Activated naive CD8-positive, alpha-beta T cell treated with anti-CD3 and anti-CD28 coated beads, Interleukin-2, amount 50 U/mL, for 24 hours (primary cell): Measurements from ENCODE around the gene CISTR.
"Not testable (repeated sequence)": the region's sequence is repeated elsewhere in the genome, so short reads cannot be mapped to it uniquely, and the experiment has no call there.

Experiments
- ATAC-seq: fragments of 150-1000 bp; cut with Tn5 transposase; one replicate; pipeline ENCODE4 v1.10.0; 2021
- DNase-seq: peaks from one replicate; pipeline ENCODE4 v3.0.0; 2021
- H3K27ac Mint-ChIP-seq: one replicate; pipeline ENCODE4 v1.8.0; 2021; ENCODE audit warnings: mild to moderate bottlenecking, mixed read lengths
- H3K27me3 Mint-ChIP-seq: one replicate; pipeline ENCODE4 v1.8.0; 2021; ENCODE audit warnings: mixed read lengths
- H3K36me3 Mint-ChIP-seq: one replicate; pipeline ENCODE4 v1.8.0; 2021; ENCODE audit warnings: low read depth, mixed read lengths
- H3K4me1 Mint-ChIP-seq: one replicate; pipeline ENCODE4 v1.8.0; 2021; ENCODE audit warnings: mixed read lengths
- H3K4me3 Mint-ChIP-seq: one replicate; pipeline ENCODE4 v1.8.0; 2021; ENCODE audit warnings: mild to moderate bottlenecking, moderate library complexity, mixed read lengths
- H3K9me3 Mint-ChIP-seq: one replicate; pipeline ENCODE4 v1.8.0; 2021; ENCODE audit warnings: mixed read lengths

The CISTR gene

DNA sequence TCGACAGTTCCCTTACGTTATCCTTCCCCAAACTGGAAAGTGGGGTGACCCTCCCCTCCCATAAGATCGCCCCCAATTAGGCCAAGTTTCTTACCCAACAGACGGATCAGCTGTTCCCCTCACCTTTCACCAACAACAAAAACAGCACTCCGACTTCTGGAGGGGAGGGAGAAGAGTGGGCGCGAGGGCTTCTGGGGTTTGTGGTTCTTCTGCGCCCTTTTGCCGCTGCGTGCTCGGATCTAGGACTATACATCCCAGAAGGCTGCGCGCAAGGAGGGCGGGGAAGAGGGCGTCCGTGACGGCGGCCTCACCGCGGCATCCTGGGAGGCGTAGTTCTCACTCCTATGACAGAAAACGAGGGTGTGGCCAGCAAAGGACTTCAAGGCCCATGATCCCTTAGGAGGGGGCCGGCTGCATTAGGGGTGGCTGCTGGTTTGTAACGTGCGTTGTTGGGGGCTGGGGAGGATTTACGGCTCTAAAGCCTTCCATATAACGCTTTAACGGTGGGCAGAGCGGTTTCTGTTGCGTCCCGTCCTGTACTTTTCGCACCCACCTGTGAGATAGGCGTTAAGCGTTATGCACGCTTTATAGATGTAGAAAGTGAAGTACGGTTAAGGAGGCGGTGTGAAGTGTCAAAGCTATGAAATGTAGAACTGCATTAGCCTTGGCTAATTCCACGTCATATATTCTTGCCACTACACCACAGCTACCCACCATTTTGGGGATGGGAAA lies 24.3 kb downstream of the CISTR start, which contains the start of gene CALCOCO1:
CALCOCO1 (minus strand) TSS at position 143 of the 732 bp plus-strand sequence. CDS start 2,210 bp downstream, outside the sequence.
- Mint-ChIP-seq H3K27me3 (peaks cover 2% of the 10 kb centered on the region), H3K4me3 (peak within 1 kb of the TSS; percentile 89), H3K36me3 (no peaks in the 10 kb centered on the region), H3K9me3 (no peaks in the 10 kb centered on the region), H3K27ac (peak within 1 kb of the TSS; percentile 81), H3K4me1 (peaks cover 22% of the 10 kb centered on the region)
- DNase-seq, result peak; percentile 94
- peak; percentile 99 for ATAC-seq

DNA sequence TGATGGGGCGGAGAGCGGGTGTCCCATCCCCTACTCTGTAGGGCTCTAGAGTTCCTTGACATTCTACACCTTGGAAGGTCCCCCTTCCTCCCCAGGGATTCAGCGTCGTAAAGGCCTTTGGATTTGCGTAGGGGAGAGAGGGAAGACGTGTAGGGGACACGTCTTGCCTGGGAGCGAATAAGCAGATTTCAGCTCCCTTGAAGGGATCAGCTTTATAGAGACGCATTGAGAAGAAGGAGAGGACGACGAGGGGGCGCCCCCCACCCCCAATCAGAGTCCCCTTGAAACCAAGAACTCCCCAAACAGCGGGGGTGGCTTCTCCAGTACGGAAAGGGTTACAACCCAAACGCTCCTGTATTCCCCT lies 24.9 kb downstream of the CISTR start:
- peak overlapping the region; percentile 81 for H3K27ac Mint-ChIP-seq
- DNase-seq, result no peak
- peaks cover 2% of the 10 kb centered on the region for H3K27me3 Mint-ChIP-seq
- H3K4me3 Mint-ChIP-seq, result peak overlapping the region; percentile 89
- no peak for ATAC-seq
- no peaks in the 10 kb centered on the region for H3K36me3 Mint-ChIP-seq
- peaks cover 22% of the 10 kb centered on the region for H3K4me1 Mint-ChIP-seq
- H3K9me3 Mint-ChIP-seq, result no peaks in the 10 kb centered on the region

DNA sequence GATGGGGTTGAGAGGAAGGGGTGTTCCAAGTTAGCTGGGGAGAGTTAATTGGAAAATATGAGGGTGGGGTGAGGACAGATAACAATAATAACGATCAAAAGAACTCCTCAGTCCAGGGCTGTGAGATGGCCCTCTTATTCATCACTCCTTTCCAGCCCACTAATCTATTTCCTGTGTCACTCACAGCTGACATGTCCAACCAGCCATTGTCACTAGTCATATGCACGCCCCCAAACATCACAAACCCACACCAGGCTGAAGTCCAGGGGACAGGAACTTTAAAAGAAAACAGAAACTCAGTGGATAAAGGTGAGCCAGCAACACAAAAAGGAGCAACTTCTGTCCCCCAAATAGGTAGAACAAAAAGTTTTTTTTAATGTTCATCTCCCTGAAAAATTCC lies 25.4 kb downstream of the CISTR start:
- peak overlapping the region; percentile 35 for H3K27ac Mint-ChIP-seq
- DNase-seq, result no peak
- no peaks in the 10 kb centered on the region for H3K9me3 Mint-ChIP-seq
- peak overlapping the region; percentile 89 for H3K4me3 Mint-ChIP-seq
- H3K27me3 Mint-ChIP-seq, result peaks cover 2% of the 10 kb centered on the region
- peaks cover 22% of the 10 kb centered on the region for H3K4me1 Mint-ChIP-seq
- H3K36me3 Mint-ChIP-seq, result no peaks in the 10 kb centered on the region
- no peak for ATAC-seq

DNA sequence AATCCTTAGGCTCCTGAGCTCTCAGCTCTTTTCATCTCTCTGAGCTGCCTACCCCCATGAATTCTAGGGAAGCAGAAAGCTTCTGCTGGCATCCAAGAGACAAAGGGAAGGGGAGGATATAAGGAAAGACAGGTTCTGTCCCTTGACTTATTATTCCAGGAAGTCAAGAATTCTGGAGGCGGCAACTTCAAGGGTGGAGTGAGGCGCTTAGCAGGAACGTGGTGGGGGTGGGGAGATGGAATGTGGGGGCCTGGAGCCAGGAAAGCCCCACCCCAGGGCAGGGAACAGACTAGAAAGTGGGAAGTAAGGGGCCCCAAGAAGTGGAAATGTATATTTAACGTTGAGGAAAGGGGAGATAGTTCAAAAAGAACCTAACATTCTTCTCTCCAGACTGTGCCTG lies 26.0 kb downstream of the CISTR start:
- no peaks in the 10 kb centered on the region for H3K36me3 Mint-ChIP-seq
- no peaks in the 10 kb centered on the region for H3K9me3 Mint-ChIP-seq
- peaks cover 22% of the 10 kb centered on the region for H3K4me1 Mint-ChIP-seq
- ATAC-seq, result no peak
- no peaks in the 10 kb centered on the region for H3K27me3 Mint-ChIP-seq
- no peak overlapping the region for H3K27ac Mint-ChIP-seq
- H3K4me3 Mint-ChIP-seq, result peak overlapping the region; percentile 89
- DNase-seq, result no peak

DNA sequence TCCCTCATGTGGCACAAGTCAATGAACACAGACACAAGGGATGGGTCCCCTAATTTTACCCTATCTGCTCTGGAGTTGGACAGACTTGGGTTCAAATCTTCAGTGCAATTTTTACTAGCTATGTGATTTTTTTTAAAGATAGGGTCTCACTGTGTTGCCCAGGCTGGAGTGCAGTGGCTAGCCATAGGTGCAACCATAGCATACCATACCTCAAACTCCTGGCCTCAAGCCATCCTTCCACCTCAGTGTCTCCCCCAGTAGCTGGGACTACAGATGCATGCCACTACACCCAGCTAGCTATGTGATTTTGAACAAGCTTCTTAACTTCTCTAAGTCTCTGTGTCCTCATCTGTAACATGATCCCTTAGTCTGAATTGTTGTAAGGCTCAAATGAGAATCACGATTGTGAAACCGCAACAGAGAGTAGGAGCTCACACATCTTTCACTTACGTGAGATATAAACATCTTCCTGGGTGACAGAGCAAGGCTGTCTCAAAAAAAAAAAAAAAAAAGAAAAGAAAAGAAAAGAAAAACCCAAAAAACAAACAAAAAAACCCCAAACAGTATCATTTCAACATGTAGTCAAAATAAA lies 29.2 kb downstream of the CISTR start:
- ATAC-seq, result no peak

DNA sequence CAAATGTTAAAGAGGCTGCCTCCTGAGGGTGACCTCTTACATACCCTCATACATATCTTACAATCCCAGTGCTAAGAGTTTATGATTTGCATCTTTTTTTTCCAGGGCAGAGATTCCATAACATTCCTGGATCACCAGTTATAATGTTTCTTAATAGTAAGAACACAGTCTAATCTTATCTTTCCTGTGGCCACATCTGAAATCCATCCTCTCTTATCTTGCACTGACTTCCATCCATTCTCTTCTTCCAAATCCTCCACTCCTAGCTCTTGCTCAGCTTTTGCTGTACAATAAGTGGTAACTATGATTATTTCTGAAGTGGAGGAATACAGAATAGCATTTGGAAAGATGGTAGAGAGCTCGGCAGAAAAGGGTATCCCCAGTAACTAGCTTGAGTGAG lies 30.8 kb downstream of the CISTR start:
- Mint-ChIP-seq H3K36me3 (peaks cover 3% of the 10 kb centered on the region), H3K4me3 (no peak overlapping the region), H3K27me3 (no peaks in the 10 kb centered on the region), H3K4me1 (no peaks in the 10 kb centered on the region), H3K27ac (no peak overlapping the region), H3K9me3 (no peaks in the 10 kb centered on the region)
- ATAC-seq (no peak), DNase-seq (no peak)

More for the DNA sequence above, 29.2 kb downstream of the CISTR start:
- no peaks in the 10 kb centered on the region for H3K9me3 Mint-ChIP-seq
- no peaks in the 10 kb centered on the region for H3K36me3 Mint-ChIP-seq
- H3K4me1 Mint-ChIP-seq, result peaks cover 12% of the 10 kb centered on the region
- H3K27ac Mint-ChIP-seq, result no peak overlapping the region
- no peaks in the 10 kb centered on the region for H3K27me3 Mint-ChIP-seq
- no peak overlapping the region for H3K4me3 Mint-ChIP-seq
- no peak for DNase-seq

DNA sequence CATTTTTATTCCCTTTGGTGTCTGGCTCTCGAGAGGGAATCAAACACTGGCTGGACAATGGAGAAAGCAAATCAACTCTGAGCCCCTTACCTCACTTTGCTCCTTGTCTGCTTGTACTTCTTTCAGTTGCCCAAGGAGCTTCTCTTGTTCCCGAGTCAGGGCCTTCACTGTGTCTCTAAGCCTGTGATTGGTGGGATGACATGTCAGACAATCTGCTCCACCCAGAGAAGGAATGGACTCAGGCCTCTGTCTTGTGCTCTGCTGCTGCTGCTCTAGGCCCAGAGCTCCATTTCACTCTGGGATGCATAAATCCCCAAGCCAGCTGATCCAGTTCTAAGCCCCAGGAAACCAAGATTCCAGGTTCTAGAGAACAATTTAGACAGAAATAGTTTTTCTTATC lies 32.1 kb downstream of the CISTR start:
- no peaks in the 10 kb centered on the region for H3K27me3 Mint-ChIP-seq
- H3K9me3 Mint-ChIP-seq, result no peaks in the 10 kb centered on the region
- no peak for DNase-seq
- no peak for ATAC-seq
- peaks cover 3% of the 10 kb centered on the region for H3K36me3 Mint-ChIP-seq
- H3K4me3 Mint-ChIP-seq, result no peak overlapping the region
- H3K27ac Mint-ChIP-seq, result no peak overlapping the region
- H3K4me1 Mint-ChIP-seq, result no peaks in the 10 kb centered on the region

DNA sequence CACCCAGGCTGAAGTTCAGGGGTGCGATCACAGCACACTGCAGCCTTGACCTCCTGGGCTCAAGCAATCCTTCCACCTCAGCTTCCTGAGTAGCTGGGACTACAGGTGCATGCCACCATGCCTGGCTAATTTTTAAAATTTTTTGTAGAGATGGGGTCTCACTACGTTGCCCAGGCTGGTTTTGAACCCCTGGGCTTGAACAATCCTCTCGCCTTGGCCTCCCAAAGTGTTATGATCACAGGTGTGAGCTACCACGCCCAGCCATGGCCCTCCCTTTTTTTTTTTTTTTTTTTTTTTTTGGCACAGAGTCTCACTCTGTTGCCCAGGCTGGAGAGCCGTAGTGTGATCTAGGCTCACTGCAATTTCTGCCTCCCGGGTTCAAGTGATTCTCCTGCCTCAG lies 33.2 kb downstream of the CISTR start:
- not testable (repeated sequence) for DNase-seq, H3K27me3 Mint-ChIP-seq, H3K4me3 Mint-ChIP-seq, H3K9me3 Mint-ChIP-seq, H3K36me3 Mint-ChIP-seq, H3K4me1 Mint-ChIP-seq, ATAC-seq, H3K27ac Mint-ChIP-seq

DNA sequence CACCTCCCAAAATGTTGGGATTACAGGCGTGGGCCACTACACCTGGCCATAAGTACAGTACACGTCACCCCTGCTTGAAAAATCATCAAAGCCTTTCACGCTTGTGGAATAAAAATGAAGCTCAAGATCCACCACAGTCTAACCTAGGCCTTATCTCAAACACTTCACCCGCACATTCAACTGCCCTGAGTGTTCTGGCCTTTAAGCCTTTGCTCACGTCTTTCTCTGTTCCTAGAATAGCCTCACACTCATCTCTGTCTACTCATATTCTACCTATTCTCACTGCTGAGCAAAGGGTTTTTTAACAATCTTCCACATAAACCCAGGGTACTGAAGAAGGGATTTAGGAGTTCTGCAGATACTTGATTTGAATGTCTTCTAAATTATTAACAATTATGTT lies 34.5 kb downstream of the CISTR start:
- no peak for ATAC-seq
- no peak overlapping the region for H3K27ac Mint-ChIP-seq
- H3K9me3 Mint-ChIP-seq, result no peaks in the 10 kb centered on the region
- H3K27me3 Mint-ChIP-seq, result no peaks in the 10 kb centered on the region
- no peaks in the 10 kb centered on the region for H3K4me1 Mint-ChIP-seq
- H3K36me3 Mint-ChIP-seq, result peaks cover 3% of the 10 kb centered on the region
- no peak for DNase-seq
- no peak overlapping the region for H3K4me3 Mint-ChIP-seq

DNA sequence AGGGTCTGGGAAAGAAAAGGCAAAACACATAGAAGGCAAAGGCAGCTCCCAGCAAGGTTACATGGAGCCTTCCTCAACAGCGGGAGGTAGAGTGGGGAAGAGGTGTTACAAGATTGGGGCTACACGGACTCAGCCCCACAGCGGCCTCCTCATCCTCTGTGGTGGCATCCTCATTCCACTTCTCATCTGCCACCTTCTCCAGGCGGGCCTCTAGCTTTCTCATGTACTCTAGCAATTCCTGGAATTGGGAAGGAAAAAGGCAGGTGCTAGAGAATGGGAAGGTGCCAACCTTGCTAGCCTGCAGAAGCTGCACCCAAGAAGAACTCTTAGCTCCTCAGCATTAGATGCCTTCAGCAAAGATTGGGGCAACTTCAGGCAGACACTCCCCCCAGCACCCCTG lies 37.8 kb downstream of the CISTR start:
- H3K4me3 Mint-ChIP-seq, result no peak overlapping the region
- no peak for ATAC-seq
- peaks cover 3% of the 10 kb centered on the region for H3K36me3 Mint-ChIP-seq
- H3K27ac Mint-ChIP-seq, result no peak overlapping the region
- no peaks in the 10 kb centered on the region for H3K27me3 Mint-ChIP-seq
- no peaks in the 10 kb centered on the region for H3K4me1 Mint-ChIP-seq
- no peaks in the 10 kb centered on the region for H3K9me3 Mint-ChIP-seq
- DNase-seq, result no peak

DNA sequence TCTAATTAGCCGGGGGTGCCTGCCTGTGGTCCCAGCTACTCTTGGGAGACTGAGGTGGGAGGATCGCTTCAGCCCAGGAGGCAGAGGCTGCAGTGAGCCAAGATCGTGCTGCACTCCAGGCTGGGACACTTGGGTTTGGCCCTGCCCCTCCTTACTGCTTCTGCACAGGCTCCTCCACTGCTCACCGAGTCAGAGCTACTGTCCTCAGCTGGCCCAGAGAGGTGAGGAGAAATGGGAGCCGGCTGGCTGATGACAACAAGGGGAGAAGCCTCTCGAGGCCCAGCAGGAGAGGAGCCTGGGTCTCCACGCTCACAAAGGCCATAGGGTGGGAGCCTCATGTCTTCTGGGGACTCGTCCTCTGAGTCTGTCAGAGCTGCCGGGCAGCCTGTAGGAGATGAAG lies 38.3 kb downstream of the CISTR start:
- Mint-ChIP-seq H3K4me3 (no peak overlapping the region), H3K36me3 (peaks cover 3% of the 10 kb centered on the region), H3K9me3 (no peaks in the 10 kb centered on the region), H3K4me1 (no peaks in the 10 kb centered on the region), H3K27me3 (no peaks in the 10 kb centered on the region), H3K27ac (no peak overlapping the region)
- DNase-seq (no peak), ATAC-seq (no peak)

DNA sequence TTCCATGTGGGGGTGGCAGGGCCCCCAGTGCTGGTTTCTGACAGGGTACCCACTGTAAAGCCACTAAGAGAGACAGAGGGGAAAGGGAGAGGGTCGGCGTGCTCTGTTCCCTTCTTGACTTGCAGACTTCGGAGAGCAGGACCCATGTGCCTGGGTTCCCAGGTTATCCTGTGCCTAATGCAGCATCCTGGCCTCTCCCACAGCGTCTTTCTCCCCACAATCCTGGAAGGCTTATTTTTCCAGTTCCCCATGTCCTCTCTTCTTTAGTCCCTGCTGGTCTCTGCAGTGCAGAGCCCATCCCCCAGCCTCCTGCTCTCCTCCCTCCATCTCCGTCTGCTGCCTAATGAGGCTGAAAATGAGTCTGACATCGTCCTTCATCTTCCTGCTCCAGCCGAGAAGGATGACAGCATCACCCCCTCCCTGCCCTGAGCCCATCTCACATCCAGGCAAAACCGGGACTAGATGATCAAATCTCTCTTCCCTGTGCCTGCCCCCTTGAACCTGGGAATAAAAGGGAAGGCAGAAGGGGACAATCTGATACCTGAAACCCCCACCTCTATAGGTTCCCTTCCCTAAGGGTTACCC lies 39.6 kb downstream of the CISTR start:
- ATAC-seq (no peak), DNase-seq (no peak)
- Mint-ChIP-seq H3K9me3 (no peaks in the 10 kb centered on the region), H3K4me3 (no peak overlapping the region), H3K27ac (no peak overlapping the region), H3K36me3 (peaks cover 3% of the 10 kb centered on the region), H3K27me3 (no peaks in the 10 kb centered on the region), H3K4me1 (no peaks in the 10 kb centered on the region)

DNA sequence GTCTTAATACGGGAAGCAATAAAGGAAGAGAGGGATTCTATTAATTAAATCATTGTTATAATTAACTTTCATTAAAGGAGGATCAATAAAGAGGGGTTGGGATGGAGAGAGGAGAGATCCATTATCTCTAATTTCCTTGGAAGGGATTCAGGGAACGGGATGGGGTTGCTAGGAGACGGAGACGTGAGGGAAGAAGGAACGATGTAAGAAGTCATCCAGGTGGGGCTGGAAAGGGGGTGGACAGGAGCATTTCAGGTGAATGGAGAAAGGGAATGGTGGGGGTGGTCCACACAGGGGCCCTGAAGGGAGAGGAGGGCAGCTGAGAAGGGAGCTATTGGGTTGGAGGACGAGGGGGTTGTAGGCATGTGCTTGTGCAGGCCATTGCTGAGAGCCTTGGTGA lies 41.7 kb downstream of the CISTR start:
- no peak for ATAC-seq
- no peak for DNase-seq
- H3K4me1 Mint-ChIP-seq, result no peaks in the 10 kb centered on the region
- no peaks in the 10 kb centered on the region for H3K36me3 Mint-ChIP-seq
- H3K9me3 Mint-ChIP-seq, result no peaks in the 10 kb centered on the region
- peaks cover 10% of the 10 kb centered on the region for H3K27me3 Mint-ChIP-seq
- no peak overlapping the region for H3K27ac Mint-ChIP-seq
- H3K4me3 Mint-ChIP-seq, result no peak overlapping the region

DNA sequence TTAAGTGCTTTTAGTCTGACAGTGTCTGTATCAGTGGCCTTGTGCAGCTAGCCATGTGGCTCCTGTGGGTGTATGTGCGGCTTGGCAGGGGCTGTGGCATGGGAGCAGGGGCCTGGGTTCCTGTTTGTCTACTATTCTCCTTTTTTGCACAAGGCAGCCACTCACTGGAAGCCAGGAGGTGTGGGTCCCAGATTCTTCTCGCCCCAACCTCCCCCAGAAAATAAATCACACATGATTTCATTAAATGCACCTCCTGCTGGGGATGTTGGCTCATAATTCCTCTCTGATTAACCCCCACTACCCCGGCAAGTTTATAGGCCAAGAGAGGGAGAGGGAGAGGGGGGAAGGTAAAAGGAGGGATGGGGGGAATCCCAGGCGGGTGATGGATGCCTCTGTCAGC lies 42.1 kb downstream of the CISTR start:
- Mint-ChIP-seq H3K9me3 (no peaks in the 10 kb centered on the region), H3K27ac (no peak overlapping the region), H3K36me3 (no peaks in the 10 kb centered on the region), H3K27me3 (peaks cover 12% of the 10 kb centered on the region), H3K4me1 (no peaks in the 10 kb centered on the region), H3K4me3 (no peak overlapping the region)
- DNase-seq (no peak), ATAC-seq (no peak)

DNA sequence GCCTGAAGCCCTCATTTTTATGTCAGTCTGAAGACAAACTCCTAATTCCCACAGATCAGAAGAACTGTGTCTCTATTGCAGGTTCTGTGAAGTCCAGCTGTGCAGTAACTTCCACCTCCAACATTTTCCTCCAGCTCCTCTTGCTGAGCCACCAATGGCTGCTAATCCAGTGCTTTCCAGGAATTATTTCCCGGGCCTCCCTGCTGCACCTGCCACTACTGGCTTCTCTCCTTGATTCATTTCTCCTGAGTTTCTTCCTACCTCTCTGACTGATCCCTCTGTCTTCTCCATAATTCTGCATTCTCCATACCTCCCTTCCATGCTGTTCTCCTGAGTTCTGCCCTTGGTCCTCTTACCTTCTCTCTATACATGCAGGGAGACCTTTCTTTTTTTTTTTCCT lies 45.7 kb downstream of the CISTR start:
- peaks cover 45% of the 10 kb centered on the region for H3K27me3 Mint-ChIP-seq
- no peaks in the 10 kb centered on the region for H3K4me1 Mint-ChIP-seq
- no peak overlapping the region for H3K27ac Mint-ChIP-seq
- no peaks in the 10 kb centered on the region for H3K36me3 Mint-ChIP-seq
- H3K9me3 Mint-ChIP-seq, result no peaks in the 10 kb centered on the region
- H3K4me3 Mint-ChIP-seq, result no peak overlapping the region
- DNase-seq (no peak), ATAC-seq (no peak)
